ENCODE results near the gene MPZL2.

MPZL2 gene

DNA sequence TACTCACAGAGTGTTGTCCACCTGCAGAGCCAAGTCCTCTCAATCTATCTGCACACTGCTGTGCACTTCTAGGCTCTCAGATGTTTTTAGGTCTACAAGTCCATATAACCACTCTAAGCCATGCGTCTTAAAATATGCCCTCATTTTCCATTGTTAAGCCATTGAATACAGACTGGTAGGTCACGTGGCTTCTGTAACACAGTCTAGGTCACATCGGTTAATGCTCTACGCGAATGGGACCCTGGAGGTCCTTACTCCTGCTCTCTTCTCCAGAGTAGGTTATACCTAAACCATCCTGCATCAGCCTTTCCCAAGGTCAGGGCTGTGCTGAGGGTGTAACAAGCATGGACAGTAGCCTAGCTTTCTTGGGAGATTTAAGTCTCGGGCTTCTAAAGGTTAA is 40.1 kb downstream of the MPZL2 start:
- Histone ChIP-seq H3K4me2 (ENCODE audit: insufficient read depth, low read length) (peak overlapping the region; percentile 55), H3K27ac (ENCODE audit: low read length) (peak overlapping the region; percentile 70)

DNA sequence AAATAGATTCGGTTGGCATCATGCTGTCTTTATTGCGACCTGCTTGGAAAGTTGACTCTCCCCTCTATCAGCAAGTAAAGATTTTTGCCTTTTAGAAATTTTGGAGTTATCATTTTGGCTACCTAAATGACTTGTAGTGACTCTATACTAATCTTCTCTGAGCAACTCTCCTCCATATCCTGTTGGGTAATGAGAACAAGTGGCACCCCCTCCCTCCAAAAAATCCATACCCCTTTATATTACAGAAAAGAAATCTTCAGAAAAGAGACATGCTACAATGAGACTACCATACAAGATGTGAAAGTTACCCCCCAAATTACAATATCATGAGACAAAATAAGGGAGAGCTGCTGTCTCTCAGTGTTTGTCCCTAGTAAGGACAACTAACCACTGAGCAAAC is 40.5 kb downstream of the MPZL2 start:
- ATAC-seq (ENCODE audit: insufficient read depth, low read depth) (no peak), DNase-seq (no peak)
- peak overlapping the region; percentile 55 for H3K4me2 ChIP-seq (ENCODE audit: insufficient read depth, low read length)
- peak overlapping the region; percentile 21; the same call in 1 of the 2 replicates for H2AFZ ChIP-seq (ENCODE audit: low read depth, low read length)
- peaks cover 26% of the 10 kb centered on the region for H3K4me1 ChIP-seq (ENCODE audit: insufficient read depth, low read length)
- no peaks in the 10 kb centered on the region for H3K27me3 ChIP-seq (ENCODE audit: insufficient read depth, low read length, poor library complexity)
- no peaks in the 10 kb centered on the region for H3K9me3 ChIP-seq (ENCODE audit: insufficient read depth, low read length, severe bottlenecking)
- peak overlapping the region; percentile 70 for H3K27ac ChIP-seq (ENCODE audit: low read length)
- H3K36me3 ChIP-seq (ENCODE audit: insufficient read depth, low read length) = no peaks in the 10 kb centered on the region
- H3K79me2 ChIP-seq (ENCODE audit: insufficient read depth, low read length) = no peaks in the 10 kb centered on the region
- H3K9ac ChIP-seq (ENCODE audit: low read depth, low read length) = peak overlapping the region; percentile 29
- TF ChIP-seq, protein P1, sequence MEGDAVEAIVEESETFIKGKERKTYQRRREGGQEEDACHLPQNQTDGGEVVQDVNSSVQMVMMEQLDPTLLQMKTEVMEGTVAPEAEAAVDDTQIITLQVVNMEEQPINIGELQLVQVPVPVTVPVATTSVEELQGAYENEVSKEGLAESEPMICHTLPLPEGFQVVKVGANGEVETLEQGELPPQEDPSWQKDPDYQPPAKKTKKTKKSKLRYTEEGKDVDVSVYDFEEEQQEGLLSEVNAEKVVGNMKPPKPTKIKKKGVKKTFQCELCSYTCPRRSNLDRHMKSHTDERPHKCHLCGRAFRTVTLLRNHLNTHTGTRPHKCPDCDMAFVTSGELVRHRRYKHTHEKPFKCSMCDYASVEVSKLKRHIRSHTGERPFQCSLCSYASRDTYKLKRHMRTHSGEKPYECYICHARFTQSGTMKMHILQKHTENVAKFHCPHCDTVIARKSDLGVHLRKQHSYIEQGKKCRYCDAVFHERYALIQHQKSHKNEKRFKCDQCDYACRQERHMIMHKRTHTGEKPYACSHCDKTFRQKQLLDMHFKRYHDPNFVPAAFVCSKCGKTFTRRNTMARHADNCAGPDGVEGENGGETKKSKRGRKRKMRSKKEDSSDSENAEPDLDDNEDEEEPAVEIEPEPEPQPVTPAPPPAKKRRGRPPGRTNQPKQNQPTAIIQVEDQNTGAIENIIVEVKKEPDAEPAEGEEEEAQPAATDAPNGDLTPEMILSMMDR (IDR thresholded peaks at IDR 0.05; ENCODE audit: borderline replicate concordance, extremely low read depth, low read length, poor library complexity, severe bottlenecking) = no peak
- TF ChIP-seq EZH2 (IDR thresholded peaks at IDR 0.05; ENCODE audit: borderline replicate concordance, low read depth, low read length, severe bottlenecking) = no peak
- no peaks in the 10 kb centered on the region for H4K20me1 ChIP-seq (ENCODE audit: insufficient read depth, low read length)
- H3K4me3 ChIP-seq (ENCODE audit: low read depth in 1 of 2, low read length in 2 of 2) = peak overlapping the region in 1 of 2 experiments; percentile 28; a peak in 2 of 4 replicates

More for the DNA sequence above, 40.1 kb downstream of the MPZL2 start:
- TF ChIP-seq EZH2 (IDR thresholded peaks at IDR 0.05; ENCODE audit: borderline replicate concordance, low read depth, low read length, severe bottlenecking) = no peak
- Histone ChIP-seq H4K20me1 (ENCODE audit: insufficient read depth, low read length) (no peaks in the 10 kb centered on the region), H3K4me3 (ENCODE audit: low read depth in 1 of 2, low read length in 2 of 2) (peak overlapping the region in 1 of 2 experiments; percentile 28; a peak in 2 of 4 replicates), H3K79me2 (ENCODE audit: insufficient read depth, low read length) (no peaks in the 10 kb centered on the region), H3K4me1 (ENCODE audit: insufficient read depth, low read length) (peaks cover 26% of the 10 kb centered on the region), H3K9me3 (ENCODE audit: insufficient read depth, low read length, severe bottlenecking) (no peaks in the 10 kb centered on the region), H3K36me3 (ENCODE audit: insufficient read depth, low read length) (no peaks in the 10 kb centered on the region), H2AFZ (ENCODE audit: low read depth, low read length) (peak overlapping the region; percentile 21), H3K9ac (ENCODE audit: low read depth, low read length) (peak overlapping the region; percentile 29), H3K27me3 (ENCODE audit: insufficient read depth, low read length, poor library complexity) (no peaks in the 10 kb centered on the region)
- no peak for ATAC-seq (ENCODE audit: insufficient read depth, low read depth)
- DNase-seq = no peak

GRCh38 chr11:118222437-118222836 is 41.7 kb downstream of the MPZL2 start:
- no peaks in the 10 kb centered on the region for H4K20me1 ChIP-seq (ENCODE audit: insufficient read depth, low read length)
- peaks cover 26% of the 10 kb centered on the region for H3K4me1 ChIP-seq (ENCODE audit: insufficient read depth, low read length)

GRCh38 chr11:118221419-118221818 is 42.7 kb downstream of the MPZL2 start:
- Histone ChIP-seq H3K79me2 (ENCODE audit: insufficient read depth, low read length) (no peaks in the 10 kb centered on the region), H3K27ac (ENCODE audit: low read length) (no peak overlapping the region), H3K9me3 (ENCODE audit: insufficient read depth, low read length, severe bottlenecking) (no peaks in the 10 kb centered on the region), H3K4me3 (ENCODE audit: low read depth in 1 of 2, low read length in 2 of 2) (no peak overlapping the region), H2AFZ (ENCODE audit: low read depth, low read length) (no peak overlapping the region), H3K36me3 (ENCODE audit: insufficient read depth, low read length) (no peaks in the 10 kb centered on the region), H3K9ac (ENCODE audit: low read depth, low read length) (no peak overlapping the region), H3K4me2 (ENCODE audit: insufficient read depth, low read length) (no peak overlapping the region), H4K20me1 (ENCODE audit: insufficient read depth, low read length) (no peaks in the 10 kb centered on the region), H3K27me3 (ENCODE audit: insufficient read depth, low read length, poor library complexity) (no peaks in the 10 kb centered on the region), H3K4me1 (ENCODE audit: insufficient read depth, low read length) (peaks cover 26% of the 10 kb centered on the region)
- DNase-seq = no peak
- ATAC-seq (ENCODE audit: insufficient read depth, low read depth) = no peak
- TF ChIP-seq, protein P1 (IDR thresholded peaks at IDR 0.05; ENCODE audit: borderline replicate concordance, extremely low read depth, low read length, poor library complexity, severe bottlenecking) = no peak
- no peak for TF ChIP-seq EZH2 (IDR thresholded peaks at IDR 0.05; ENCODE audit: borderline replicate concordance, low read depth, low read length, severe bottlenecking)

More at GRCh38 chr11:118222437-118222836, 41.7 kb downstream of the MPZL2 start:
- no peak overlapping the region for H3K4me2 ChIP-seq (ENCODE audit: insufficient read depth, low read length)
- no peaks in the 10 kb centered on the region for H3K27me3 ChIP-seq (ENCODE audit: insufficient read depth, low read length, poor library complexity)
- TF ChIP-seq, protein P1 (IDR thresholded peaks at IDR 0.05; ENCODE audit: borderline replicate concordance, extremely low read depth, low read length, poor library complexity, severe bottlenecking) = no peak
- no peak for TF ChIP-seq EZH2 (IDR thresholded peaks at IDR 0.05; ENCODE audit: borderline replicate concordance, low read depth, low read length, severe bottlenecking)
- DNase-seq (no peak), ATAC-seq (ENCODE audit: insufficient read depth, low read depth) (no peak)
- no peak overlapping the region for H2AFZ ChIP-seq (ENCODE audit: low read depth, low read length)
- H3K79me2 ChIP-seq (ENCODE audit: insufficient read depth, low read length) = no peaks in the 10 kb centered on the region
- H3K36me3 ChIP-seq (ENCODE audit: insufficient read depth, low read length) = no peaks in the 10 kb centered on the region
- no peak overlapping the region for H3K4me3 ChIP-seq (ENCODE audit: low read depth in 1 of 2, low read length in 2 of 2)
- H3K9me3 ChIP-seq (ENCODE audit: insufficient read depth, low read length, severe bottlenecking) = no peaks in the 10 kb centered on the region
- H3K27ac ChIP-seq (ENCODE audit: low read length) = no peak overlapping the region
- no peak overlapping the region for H3K9ac ChIP-seq (ENCODE audit: low read depth, low read length)

Data from DND-41 (cell line).